ENCODE results near the gene SEPTIN10.

Gene SEPTIN10

DNA sequence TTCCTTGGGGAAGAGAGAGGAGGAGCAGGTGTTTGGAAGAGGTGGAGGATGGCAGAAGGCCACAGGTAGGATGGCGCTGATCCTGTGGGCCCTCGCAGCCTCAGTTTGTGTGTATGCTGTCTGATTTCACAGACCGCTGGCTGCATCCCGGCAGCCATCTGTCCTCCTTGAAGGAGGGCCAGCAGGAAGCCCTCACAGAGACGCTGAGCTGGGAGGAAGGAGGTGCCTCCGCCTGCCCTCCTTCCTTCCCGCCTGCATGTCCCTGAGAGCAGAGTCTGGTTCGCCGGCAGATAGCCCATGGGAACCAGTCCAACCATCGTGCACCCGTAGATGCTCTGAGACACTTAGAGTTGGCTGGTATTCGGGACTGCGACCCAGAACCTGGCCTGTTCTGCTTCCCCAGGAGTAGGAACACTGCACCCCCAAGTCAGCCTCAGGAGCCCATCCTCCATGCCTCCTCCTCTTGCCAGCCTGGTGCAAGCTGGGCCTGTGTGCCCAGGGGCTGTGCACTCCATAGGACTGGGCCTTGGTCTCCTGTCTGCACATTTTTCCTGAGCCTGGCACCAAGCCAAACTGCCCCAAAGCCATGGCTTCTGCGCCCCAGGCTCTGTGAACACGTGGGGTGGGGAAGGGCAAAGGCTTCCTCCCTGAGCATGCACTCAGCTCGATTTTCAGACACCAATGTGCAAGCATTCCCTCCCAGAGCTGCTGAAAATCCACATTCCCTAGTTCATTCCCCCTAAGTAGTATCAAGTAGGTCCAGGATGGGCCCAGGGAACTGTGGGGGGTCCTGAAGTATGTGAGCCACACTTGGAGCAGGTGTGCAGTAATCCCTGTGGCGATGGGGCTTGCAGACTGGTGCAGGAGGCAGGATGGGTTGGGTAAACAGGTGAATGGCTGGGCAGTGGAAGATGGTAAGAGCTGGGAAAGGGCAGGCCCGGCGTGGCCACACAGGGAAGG, 115.6 kb downstream of the SEPTIN10 start:
- no peak for DNase-seq (ENCODE audit: low read depth)

DNA sequence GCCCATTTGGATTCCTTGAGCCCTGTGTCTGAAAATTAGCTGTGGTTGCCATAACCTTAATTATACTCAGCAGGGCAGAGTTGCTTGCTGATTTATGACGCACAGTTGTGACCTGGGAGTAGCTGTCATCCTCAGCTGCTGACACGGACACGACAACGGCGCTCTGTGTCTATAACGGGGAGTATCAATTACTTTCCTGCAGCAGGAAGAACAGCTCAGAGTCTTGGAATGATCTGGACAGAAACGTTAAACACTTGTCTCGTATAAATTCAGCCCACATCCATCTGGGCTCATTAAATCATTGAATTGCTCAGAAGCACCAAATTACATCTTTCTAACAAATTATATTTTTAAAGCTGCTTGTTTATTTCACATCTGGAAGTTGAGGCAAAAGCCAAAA, 116.3 kb downstream of the SEPTIN10 start:
- peak; percentile 57 for DNase-seq (ENCODE audit: low read depth)

DNA sequence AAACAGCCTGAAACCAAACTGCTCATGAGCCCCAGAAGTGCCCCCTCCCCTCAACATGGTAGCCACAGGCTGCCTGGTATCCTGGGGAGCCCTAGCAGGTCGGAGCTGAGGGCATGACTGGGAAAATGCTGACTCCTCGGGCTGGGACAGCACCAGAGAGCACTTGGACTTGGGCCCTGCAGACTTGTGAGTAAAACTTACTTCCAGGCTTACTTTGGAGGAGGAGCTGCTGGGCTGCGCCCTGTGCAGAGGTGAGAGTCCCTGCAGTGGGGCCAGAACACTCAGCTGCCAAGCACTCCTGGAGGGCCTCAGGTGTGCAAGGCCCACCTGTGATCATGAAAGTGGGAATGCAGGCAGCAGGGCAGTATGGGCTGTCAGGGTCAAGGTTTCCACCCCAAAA, 119.4 kb downstream of the SEPTIN10 start:
- no peak for DNase-seq (ENCODE audit: low read depth)

DNA sequence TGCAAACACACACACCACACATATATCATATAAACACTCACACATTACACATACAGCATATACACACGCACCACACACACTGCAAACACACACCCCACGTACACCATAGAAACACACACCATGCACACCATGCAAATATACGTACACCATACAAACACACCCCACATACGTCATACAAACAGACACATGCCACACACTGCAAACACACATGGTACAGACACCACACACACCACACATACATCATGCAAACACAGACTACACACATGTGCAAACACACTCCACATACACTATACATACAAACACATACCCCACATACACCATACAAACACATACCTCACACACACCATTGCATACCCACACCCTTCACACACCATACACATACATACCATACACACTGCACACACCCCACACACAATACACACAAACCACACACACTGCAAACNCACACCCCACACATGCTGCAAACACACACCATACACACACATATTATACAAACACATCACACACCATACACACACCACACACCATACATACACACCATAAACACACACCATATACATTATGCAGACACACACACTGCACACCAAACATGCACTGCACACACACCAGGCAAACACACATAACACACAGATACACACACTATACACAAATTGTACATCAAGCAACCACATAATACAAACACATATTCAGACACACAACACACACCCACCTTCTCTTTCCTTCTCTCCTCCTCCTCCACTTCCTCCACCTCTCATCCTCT, 120.4 kb downstream of the SEPTIN10 start:
- no peak for DNase-seq (ENCODE audit: low read depth)
